ENCODE measurements around the gene PLEKHG7.
"Not testable (repeated sequence)": the region's sequence is repeated elsewhere in the genome, so short reads cannot be mapped to it uniquely, and the experiment has no call there.

Gene PLEKHG7

GRCh38 chr12:92784356-92784755 lies 81.6 kb downstream of the PLEKHG7 start:
- no peak overlapping the region for H3K27ac ChIP-seq
- no peak for TF ChIP-seq CTCF (conservative IDR thresholded peaks at IDR 0.05)

- peak; percentile 68 for TF ChIP-seq CTCF (conservative IDR thresholded peaks at IDR 0.05)
- no peak overlapping the region for H3K27ac ChIP-seq
These were observed 82.2 kb downstream of the PLEKHG7 start for GRCh38 chr12:92784797-92785562.

GRCh38 chr12:92785563-92785950 lies 82.8 kb downstream of the PLEKHG7 start:
- TF ChIP-seq CTCF (conservative IDR thresholded peaks at IDR 0.05): no peak
- H3K27ac ChIP-seq: no peak overlapping the region

- TF ChIP-seq CTCF (conservative IDR thresholded peaks at IDR 0.05): no peak
- no peak overlapping the region for H3K27ac ChIP-seq
These were observed 83.3 kb downstream of the PLEKHG7 start for GRCh38 chr12:92786045-92786444.

- H3K27ac ChIP-seq: not testable (repeated sequence)
These were observed 91.6 kb downstream of the PLEKHG7 start for GRCh38 chr12:92794356-92794755.

- no peak overlapping the region for H3K27ac ChIP-seq
- no peak for TF ChIP-seq CTCF (conservative IDR thresholded peaks at IDR 0.05)
These were observed 92.0 kb downstream of the PLEKHG7 start for GRCh38 chr12:92794814-92795213.

- TF ChIP-seq CTCF (conservative IDR thresholded peaks at IDR 0.05): no peak
- H3K27ac ChIP-seq: no peak overlapping the region
These were observed 93.9 kb downstream of the PLEKHG7 start for GRCh38 chr12:92796650-92797049.

GRCh38 chr12:92802906-92803305 lies 100.1 kb downstream of the PLEKHG7 start:
- no peak for TF ChIP-seq CTCF (conservative IDR thresholded peaks at IDR 0.05)
- H3K27ac ChIP-seq: no peak overlapping the region
